ENCODE measurements around the gene GABRR3. TPM values are rescaled to one million over a fixed set of nuclear protein-coding genes. Genes with fewer than 3 reads are reported as not detected.

Gene GABRR3
- polyA plus RNA-seq, 3 donors = not detected

DNA sequence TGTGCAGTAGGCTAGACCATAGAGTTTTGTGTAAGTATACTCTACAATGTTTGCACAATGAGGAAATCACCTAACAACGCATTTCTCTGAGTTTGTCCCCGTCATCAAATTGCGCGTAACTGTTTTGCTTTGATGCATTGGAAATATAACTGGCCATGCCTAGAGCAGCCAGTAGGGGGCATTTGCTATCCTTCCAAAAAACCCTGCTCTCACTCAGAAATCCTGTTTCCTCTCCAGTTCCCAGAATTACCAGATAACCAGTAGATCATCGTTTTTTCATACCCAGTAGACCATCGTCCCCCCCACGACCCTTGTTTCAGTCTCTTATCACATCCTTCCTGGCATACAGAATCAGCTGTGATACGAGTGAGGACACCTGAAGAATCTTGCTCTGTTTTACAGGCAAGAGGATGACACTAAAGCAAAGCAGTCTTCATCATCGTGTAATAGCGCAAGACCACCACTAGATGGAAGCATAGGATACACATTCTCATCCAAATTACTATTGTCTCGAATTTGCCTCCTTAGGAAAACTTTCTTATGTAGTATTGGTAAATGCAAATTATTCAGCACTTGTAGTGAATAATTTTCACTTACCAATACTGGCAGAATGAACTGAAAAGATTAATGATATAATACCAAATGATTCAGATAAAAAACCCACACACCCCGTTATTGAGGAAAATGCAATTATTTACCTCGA is 4.4 kb upstream of the GABRR3 start:
- WGBS (ENCODE audit: insufficient coverage) = 0% methylated on average over 6 of the region's 13 CpGs
- Mint-ChIP-seq H3K4me1 (peaks cover 4% of the 10 kb centered on the region), H3K36me3 (no peaks in the 10 kb centered on the region), H3K9me3 (peaks cover 4 to 10% (median 7%) of the 10 kb centered on the region in 7 donors), H3K27ac (peak overlapping the region; percentile 47 to 92 (median 82)), H3K27me3 (ENCODE audit: low read depth in 3 of 3) (peaks cover 0 to 7% (median 4%) of the 10 kb centered on the region in 3 donors), H3K4me3 (peak overlapping the region; percentile 76 to 88)
- peak overlapping the region in 2 of 3 experiments; percentile 45 to 60 for H3K4me3 ChIP-seq (replicated peaks in 1 of 3; ENCODE audit: low read depth in 2 of 3, low read length in 3 of 3)
- no peak overlapping the region for H3K27ac ChIP-seq (ENCODE audit: low read depth in 1 of 2, low read length in 2 of 2)
- peaks cover 0 to 5% of the 10 kb centered on the region in 2 donors for H3K9me3 ChIP-seq (replicated peaks in 1 of 2; ENCODE audit: control insufficient read depth in 1 of 2, insufficient read depth in 1 of 2, low read length in 2 of 2)
- no peaks in the 10 kb centered on the region for H3K36me3 ChIP-seq (replicated peaks in 1 of 2; ENCODE audit: control insufficient read depth in 1 of 2, insufficient read depth in 2 of 2, low read length in 2 of 2)
- TF ChIP-seq, protein P1, sequence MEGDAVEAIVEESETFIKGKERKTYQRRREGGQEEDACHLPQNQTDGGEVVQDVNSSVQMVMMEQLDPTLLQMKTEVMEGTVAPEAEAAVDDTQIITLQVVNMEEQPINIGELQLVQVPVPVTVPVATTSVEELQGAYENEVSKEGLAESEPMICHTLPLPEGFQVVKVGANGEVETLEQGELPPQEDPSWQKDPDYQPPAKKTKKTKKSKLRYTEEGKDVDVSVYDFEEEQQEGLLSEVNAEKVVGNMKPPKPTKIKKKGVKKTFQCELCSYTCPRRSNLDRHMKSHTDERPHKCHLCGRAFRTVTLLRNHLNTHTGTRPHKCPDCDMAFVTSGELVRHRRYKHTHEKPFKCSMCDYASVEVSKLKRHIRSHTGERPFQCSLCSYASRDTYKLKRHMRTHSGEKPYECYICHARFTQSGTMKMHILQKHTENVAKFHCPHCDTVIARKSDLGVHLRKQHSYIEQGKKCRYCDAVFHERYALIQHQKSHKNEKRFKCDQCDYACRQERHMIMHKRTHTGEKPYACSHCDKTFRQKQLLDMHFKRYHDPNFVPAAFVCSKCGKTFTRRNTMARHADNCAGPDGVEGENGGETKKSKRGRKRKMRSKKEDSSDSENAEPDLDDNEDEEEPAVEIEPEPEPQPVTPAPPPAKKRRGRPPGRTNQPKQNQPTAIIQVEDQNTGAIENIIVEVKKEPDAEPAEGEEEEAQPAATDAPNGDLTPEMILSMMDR (IDR thresholded peaks at IDR 0.05) = peak; percentile 98
- no peaks in the 10 kb centered on the region for H3K79me2 ChIP-seq (ENCODE audit: insufficient read depth, low read length)
- H3K4me1 ChIP-seq (ENCODE audit: control insufficient read depth in 1 of 2, insufficient read depth in 2 of 2, low read length in 2 of 2) = no peaks in the 10 kb centered on the region
- H4K20me1 ChIP-seq (ENCODE audit: insufficient read depth, low read length) = no peaks in the 10 kb centered on the region
- H3K9ac ChIP-seq (ENCODE audit: insufficient read depth, low read length, poor library complexity, severe bottlenecking) = no peak overlapping the region
- H2AFZ ChIP-seq (ENCODE audit: insufficient read depth, low read depth, low read length, poor library complexity, severe bottlenecking) = peak overlapping the region; percentile 75
- intact Hi-C loops (cut with micrococcal nuclease) = loop anchor here (5.0 kb wide), 1 partner anchor 288 kb away; no protein-coding TSS in a partner anchor
- peak; percentile 67 to 82 (median 80) for DNase-seq
- H3K27me3 ChIP-seq (ENCODE audit: control insufficient read depth in 2 of 2, insufficient read depth in 2 of 2, low read length in 2 of 2) = peaks cover 3 to 7% of the 10 kb centered on the region in 2 donors
- H3K4me2 ChIP-seq (replicated peaks; ENCODE audit: extremely low read depth, low read length, poor library complexity, severe bottlenecking) = peak overlapping the region; percentile 70

DNA sequence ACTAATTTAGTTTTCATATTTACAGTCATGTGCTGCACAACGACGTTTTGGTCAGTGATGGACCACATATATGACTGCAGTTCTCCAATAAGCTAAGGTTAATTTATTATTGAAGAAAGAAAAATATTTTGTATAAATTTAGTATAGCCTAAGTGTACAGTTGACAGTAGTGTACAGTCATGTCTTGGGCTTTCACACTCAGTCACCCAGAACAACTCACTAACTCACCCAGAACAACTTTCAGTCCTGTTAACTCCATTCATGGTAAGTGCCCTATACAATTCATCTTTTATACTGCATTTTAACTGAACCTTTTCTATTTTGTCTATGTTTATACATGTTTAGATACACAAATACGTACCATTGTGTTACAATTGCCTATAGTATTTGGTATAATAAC is 3.8 kb upstream of the GABRR3 start:
- Histone ChIP-seq H3K27ac (ENCODE audit: low read depth in 1 of 2, low read length in 2 of 2) (no peak overlapping the region), H3K4me1 (ENCODE audit: control insufficient read depth in 1 of 2, insufficient read depth in 2 of 2, low read length in 2 of 2) (no peaks in the 10 kb centered on the region), H3K79me2 (ENCODE audit: insufficient read depth, low read length) (no peaks in the 10 kb centered on the region), H3K4me3 (replicated peaks in 1 of 3; ENCODE audit: low read depth in 2 of 3, low read length in 3 of 3) (no peak overlapping the region), H3K27me3 (ENCODE audit: control insufficient read depth in 2 of 2, insufficient read depth in 2 of 2, low read length in 2 of 2) (peaks cover 6 to 7% of the 10 kb centered on the region in 2 donors), H2AFZ (ENCODE audit: insufficient read depth, low read depth, low read length, poor library complexity, severe bottlenecking) (no peak overlapping the region), H3K36me3 (replicated peaks in 1 of 2; ENCODE audit: control insufficient read depth in 1 of 2, insufficient read depth in 2 of 2, low read length in 2 of 2) (no peaks in the 10 kb centered on the region), H3K9ac (ENCODE audit: insufficient read depth, low read length, poor library complexity, severe bottlenecking) (no peak overlapping the region), H3K4me2 (replicated peaks; ENCODE audit: extremely low read depth, low read length, poor library complexity, severe bottlenecking) (no peak overlapping the region), H4K20me1 (ENCODE audit: insufficient read depth, low read length) (no peaks in the 10 kb centered on the region), H3K9me3 (replicated peaks in 1 of 2; ENCODE audit: control insufficient read depth in 1 of 2, insufficient read depth in 1 of 2, low read length in 2 of 2) (peaks cover 0 to 5% of the 10 kb centered on the region in 2 donors)
- H3K36me3 Mint-ChIP-seq = no peaks in the 10 kb centered on the region
- WGBS (ENCODE audit: insufficient coverage) = no CpG with 5 or more reads among the region's 3 CpGs
- TF ChIP-seq, protein P1 (IDR thresholded peaks at IDR 0.05) = no peak
- peaks cover 1 to 7% (median 4%) of the 10 kb centered on the region in 3 donors for H3K27me3 Mint-ChIP-seq (ENCODE audit: low read depth in 3 of 3)
- DNase-seq = no peak
- peaks cover 4% of the 10 kb centered on the region for H3K4me1 Mint-ChIP-seq
- H3K4me3 Mint-ChIP-seq = no peak overlapping the region
- H3K9me3 Mint-ChIP-seq = peaks cover 4 to 10% (median 7%) of the 10 kb centered on the region in 7 donors
- intact Hi-C loops (cut with micrococcal nuclease) = loop anchor here in 1 of 2 donors (5.0 kb wide), 1 partner anchor 288 kb away; no protein-coding TSS in a partner anchor
- no peak overlapping the region for H3K27ac Mint-ChIP-seq
